Upper lobe of left lung (tissue), 4 donors: ENCODE results near the gene PTP4A1.

Source experiments
- EP300 ChIP-seq, 4 donors: sonication (generic); formaldehyde crosslinking; IDR thresholded peaks; one replicate each; pipeline ENCODE4 v1.5.1; 2017; ENCODE audit warnings: antibody characterized with exemption in 4 of 4, control low read depth in 2 of 4
- TF ChIP-seq, protein P1 (sequence below), 6 experiments: fragments of 450-650 bp in 4 of 6; fragments of 200-600 bp in 2 of 6; sonication (generic) in 2 of 6; IDR thresholded peaks; one replicate each; pipeline ENCODE4 v1.5.1; 2016 to 2019; ENCODE audit warnings: antibody characterized with exemption in 6 of 6

DNA sequence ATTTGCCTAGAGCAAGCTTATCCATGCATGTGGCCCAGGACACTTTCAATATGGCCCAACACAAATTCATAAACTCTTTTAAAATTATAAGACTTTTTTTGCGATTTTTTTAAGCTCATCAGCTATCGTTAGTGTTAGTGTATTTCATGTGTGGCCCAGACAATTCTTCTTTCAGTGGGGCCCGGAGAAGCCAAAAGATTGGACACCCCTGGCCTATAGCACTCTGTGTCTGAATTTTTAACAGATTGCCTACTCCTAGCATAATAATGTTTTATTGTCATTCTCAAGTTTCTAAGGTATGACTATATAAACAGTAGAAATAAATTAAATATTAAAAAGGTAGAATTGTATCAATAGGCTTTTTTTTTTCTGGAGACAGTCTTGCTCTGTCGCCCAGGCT, 48.6 kb upstream of the PTP4A1 start:
- no peak for TF ChIP-seq EP300 (IDR thresholded peaks at IDR 0.05)
- TF ChIP-seq, protein P1, sequence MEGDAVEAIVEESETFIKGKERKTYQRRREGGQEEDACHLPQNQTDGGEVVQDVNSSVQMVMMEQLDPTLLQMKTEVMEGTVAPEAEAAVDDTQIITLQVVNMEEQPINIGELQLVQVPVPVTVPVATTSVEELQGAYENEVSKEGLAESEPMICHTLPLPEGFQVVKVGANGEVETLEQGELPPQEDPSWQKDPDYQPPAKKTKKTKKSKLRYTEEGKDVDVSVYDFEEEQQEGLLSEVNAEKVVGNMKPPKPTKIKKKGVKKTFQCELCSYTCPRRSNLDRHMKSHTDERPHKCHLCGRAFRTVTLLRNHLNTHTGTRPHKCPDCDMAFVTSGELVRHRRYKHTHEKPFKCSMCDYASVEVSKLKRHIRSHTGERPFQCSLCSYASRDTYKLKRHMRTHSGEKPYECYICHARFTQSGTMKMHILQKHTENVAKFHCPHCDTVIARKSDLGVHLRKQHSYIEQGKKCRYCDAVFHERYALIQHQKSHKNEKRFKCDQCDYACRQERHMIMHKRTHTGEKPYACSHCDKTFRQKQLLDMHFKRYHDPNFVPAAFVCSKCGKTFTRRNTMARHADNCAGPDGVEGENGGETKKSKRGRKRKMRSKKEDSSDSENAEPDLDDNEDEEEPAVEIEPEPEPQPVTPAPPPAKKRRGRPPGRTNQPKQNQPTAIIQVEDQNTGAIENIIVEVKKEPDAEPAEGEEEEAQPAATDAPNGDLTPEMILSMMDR (IDR thresholded peaks at IDR 0.05) = no peak
